Fibroblast of pulmonary artery (primary cell): ENCODE data around the gene KRT81.

Experiments used
- DNase-seq: peaks from one replicate; pipeline ENCODE4 v3.0.0-alpha.2; 2010; ENCODE audit warnings: low read depth
- H3K4me3 ChIP-seq: replicated peaks from 2 replicates; pipeline ENCODE4 v1.5.1; 2011; ENCODE audit warnings: low read depth, mild to moderate bottlenecking, control low read depth, low read length, moderate library complexity
- TF ChIP-seq, protein P1 (sequence below): IDR thresholded peaks from 2 replicates; pipeline ENCODE4 v1.5.1; 2011; ENCODE audit warnings: mild to moderate bottlenecking, control low read depth, low read length, inconsistent platforms; ENCODE audit errors: missing control alignments

Gene KRT81

GRCh38 chr12:52291267-52291935, at the start of gene KRT81:
Gene KRT81, minus strand, starts transcription at chr12:52291534. Its CDS starts 69 bp downstream, at chr12:52291465.
- TF ChIP-seq, protein P1, sequence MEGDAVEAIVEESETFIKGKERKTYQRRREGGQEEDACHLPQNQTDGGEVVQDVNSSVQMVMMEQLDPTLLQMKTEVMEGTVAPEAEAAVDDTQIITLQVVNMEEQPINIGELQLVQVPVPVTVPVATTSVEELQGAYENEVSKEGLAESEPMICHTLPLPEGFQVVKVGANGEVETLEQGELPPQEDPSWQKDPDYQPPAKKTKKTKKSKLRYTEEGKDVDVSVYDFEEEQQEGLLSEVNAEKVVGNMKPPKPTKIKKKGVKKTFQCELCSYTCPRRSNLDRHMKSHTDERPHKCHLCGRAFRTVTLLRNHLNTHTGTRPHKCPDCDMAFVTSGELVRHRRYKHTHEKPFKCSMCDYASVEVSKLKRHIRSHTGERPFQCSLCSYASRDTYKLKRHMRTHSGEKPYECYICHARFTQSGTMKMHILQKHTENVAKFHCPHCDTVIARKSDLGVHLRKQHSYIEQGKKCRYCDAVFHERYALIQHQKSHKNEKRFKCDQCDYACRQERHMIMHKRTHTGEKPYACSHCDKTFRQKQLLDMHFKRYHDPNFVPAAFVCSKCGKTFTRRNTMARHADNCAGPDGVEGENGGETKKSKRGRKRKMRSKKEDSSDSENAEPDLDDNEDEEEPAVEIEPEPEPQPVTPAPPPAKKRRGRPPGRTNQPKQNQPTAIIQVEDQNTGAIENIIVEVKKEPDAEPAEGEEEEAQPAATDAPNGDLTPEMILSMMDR = no peak
- DNase-seq = no peak
- H3K4me3 ChIP-seq = no peak within 1 kb of the TSS

DNA sequence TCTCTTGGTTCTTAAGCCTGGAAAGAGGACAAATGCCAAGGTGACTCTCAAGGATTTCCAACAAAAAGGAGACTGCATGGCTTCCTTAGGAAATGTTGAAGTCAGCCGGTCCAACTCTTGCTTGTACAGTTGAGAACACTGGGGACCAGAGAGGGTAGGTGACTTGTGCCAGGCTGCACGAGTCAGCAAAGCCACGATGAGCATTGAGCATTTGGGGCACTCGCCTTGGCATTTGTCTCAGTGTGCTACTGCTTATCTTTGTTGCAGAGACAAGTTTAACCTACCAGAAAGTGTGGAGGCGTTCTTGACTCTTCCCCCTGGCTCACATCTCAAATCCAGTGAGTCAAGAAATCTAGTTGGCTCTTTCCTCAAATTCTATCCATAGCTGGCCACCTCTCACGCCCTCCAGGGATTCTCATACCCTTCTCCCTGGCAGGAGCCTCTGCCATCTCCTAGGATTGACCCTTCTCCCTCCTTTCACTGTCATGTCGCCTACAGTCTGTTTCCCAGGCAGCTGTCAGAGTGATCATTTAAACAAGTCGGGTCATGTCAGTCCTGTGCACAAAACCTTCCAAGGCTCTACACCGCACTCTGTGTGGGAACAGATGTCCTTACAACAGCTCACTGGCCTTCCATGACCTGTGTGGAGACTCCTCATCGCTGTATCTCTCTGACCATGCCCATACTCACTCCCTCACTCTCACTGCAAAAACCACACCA, 47.1 kb upstream of the KRT81 start:
- DNase-seq = no peak
- TF ChIP-seq, protein P1 = no peak
- no peak overlapping the region for H3K4me3 ChIP-seq

GRCh38 chr12:52337054-52337453, 45.7 kb upstream of the KRT81 start:
- TF ChIP-seq, protein P1 = no peak
- no peak overlapping the region for H3K4me3 ChIP-seq
- DNase-seq = no peak

GRCh38 chr12:52336641-52337040, 45.3 kb upstream of the KRT81 start:
- TF ChIP-seq, protein P1 = no peak
- DNase-seq = no peak
- no peak overlapping the region for H3K4me3 ChIP-seq

- no peak for DNase-seq
- no peak overlapping the region for H3K4me3 ChIP-seq
- TF ChIP-seq, protein P1 = no peak
Measured at GRCh38 chr12:52335598-52336262, 44.4 kb upstream of the KRT81 start.

DNA sequence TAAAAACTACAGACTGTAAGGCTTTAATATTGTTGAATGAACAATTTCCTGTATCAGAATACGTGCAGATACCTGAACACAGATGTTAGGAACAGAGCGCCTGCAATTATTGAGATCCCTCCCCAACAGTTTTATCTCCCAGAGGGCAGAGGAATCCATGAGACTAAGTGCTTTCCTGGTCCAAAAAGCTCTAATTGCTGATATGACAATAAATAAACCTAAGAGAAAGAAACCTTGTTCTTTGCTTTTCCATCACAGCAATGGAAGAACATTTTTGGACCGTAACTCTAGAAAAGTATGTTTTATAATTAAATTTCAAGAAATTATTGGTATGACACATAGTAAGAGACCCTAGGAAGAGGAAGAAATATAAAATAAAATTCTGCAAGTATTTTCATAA, 42.9 kb upstream of the KRT81 start:
- no peak overlapping the region for H3K4me3 ChIP-seq
- TF ChIP-seq, protein P1 = no peak
- no peak for DNase-seq
